Breast epithelium (tissue), 4 donors: ENCODE data around the gene ARHGEF19. TPM values are rescaled to one million over a fixed set of nuclear protein-coding genes. Genes with fewer than 3 reads are reported as not detected.
"Not testable (repeated sequence)": the region's sequence is repeated elsewhere in the genome, so short reads cannot be mapped to it uniquely, and the experiment has no call there.

Experiments
- DNase-seq, 2 donors: peaks; one replicate each; pipeline ENCODE4 v3.0.0-alpha.2; 2019; ENCODE audit warnings: low spot score in 2 of 2
- H3K27ac ChIP-seq, 2 donors: fragments of 200-600 bp; sonication (generic) in 1 of 2; one replicate each; pipeline ENCODE4 v1.5.1; 2016 to 2019; ENCODE audit warnings: mild to moderate bottlenecking in 1 of 2
- H3K27me3 ChIP-seq, 2 donors: fragments of 200-600 bp; sonication (generic) in 1 of 2; one replicate each; pipeline versions ENCODE4 v1.5.1 to v1.6.0; 2017 to 2019; ENCODE audit warnings: control low read depth in 1 of 2, mild to moderate bottlenecking in 1 of 2
- H3K36me3 ChIP-seq: fragments of 200-600 bp; one replicate; pipeline ENCODE4 v1.5.1; 2019
- H3K4me1 ChIP-seq, 2 donors: fragments of 200-600 bp; sonication (generic); one replicate each; pipeline ENCODE4 v1.5.1; 2016 to 2019; ENCODE audit warnings: control low read depth in 1 of 2
- H3K4me3 ChIP-seq, 3 donors: fragments of 200-600 bp; sonication (generic); 1 replicate in 2 of 3; 2 replicates in 1 of 3; pipeline ENCODE4 v1.5.1; 2016 to 2019; ENCODE audit warnings: mild to moderate bottlenecking in 3 of 3, moderate library complexity in 2 of 3
- H3K9me3 ChIP-seq, 2 donors: fragments of 200-600 bp; sonication (generic) in 1 of 2; one replicate each; pipeline ENCODE4 v1.5.1; 2016 to 2019; ENCODE audit warnings: control low read depth in 1 of 2
- POLR2A ChIP-seq: fragments of 450-650 bp; IDR thresholded peaks from one replicate; pipeline ENCODE4 v1.6.1; 2016; ENCODE audit warnings: antibody characterized with exemption, mild to moderate bottlenecking, moderate library complexity
- POLR2AphosphoS5 ChIP-seq, 3 donors: sonication (generic); formaldehyde crosslinking; IDR thresholded peaks; one replicate each; pipeline ENCODE4 v1.6.1; 2017; ENCODE audit warnings: antibody characterized with exemption in 3 of 3
- intact Hi-C: fragments of 100-400 bp; cut with DNase I; formaldehyde crosslinking; loops from one replicate; pipeline ENCODE4 v1.15.1; 2023; ENCODE audit warnings: low total_unique reads
- total RNA-seq, 3 donors: library from RNA; depleted of rRNA; stranded (reverse); fragments of >200 nt; gene quantifications; one replicate each; pipeline ENCODE4 v1.1.0, GENCODE V29; 2016
- TF ChIP-seq, protein P1 (sequence below), 3 donors: fragments of 450-650 bp; IDR thresholded peaks; one replicate each; pipeline ENCODE4 v1.5.1; 2016 to 2017; ENCODE audit warnings: antibody characterized with exemption in 3 of 3, mild to moderate bottlenecking in 3 of 3, moderate library complexity in 3 of 3

ARHGEF19 gene
- total RNA-seq, 3 donors from 2014 or later = 7.5 to 18.0 (median 12.9) TPM

DNA sequence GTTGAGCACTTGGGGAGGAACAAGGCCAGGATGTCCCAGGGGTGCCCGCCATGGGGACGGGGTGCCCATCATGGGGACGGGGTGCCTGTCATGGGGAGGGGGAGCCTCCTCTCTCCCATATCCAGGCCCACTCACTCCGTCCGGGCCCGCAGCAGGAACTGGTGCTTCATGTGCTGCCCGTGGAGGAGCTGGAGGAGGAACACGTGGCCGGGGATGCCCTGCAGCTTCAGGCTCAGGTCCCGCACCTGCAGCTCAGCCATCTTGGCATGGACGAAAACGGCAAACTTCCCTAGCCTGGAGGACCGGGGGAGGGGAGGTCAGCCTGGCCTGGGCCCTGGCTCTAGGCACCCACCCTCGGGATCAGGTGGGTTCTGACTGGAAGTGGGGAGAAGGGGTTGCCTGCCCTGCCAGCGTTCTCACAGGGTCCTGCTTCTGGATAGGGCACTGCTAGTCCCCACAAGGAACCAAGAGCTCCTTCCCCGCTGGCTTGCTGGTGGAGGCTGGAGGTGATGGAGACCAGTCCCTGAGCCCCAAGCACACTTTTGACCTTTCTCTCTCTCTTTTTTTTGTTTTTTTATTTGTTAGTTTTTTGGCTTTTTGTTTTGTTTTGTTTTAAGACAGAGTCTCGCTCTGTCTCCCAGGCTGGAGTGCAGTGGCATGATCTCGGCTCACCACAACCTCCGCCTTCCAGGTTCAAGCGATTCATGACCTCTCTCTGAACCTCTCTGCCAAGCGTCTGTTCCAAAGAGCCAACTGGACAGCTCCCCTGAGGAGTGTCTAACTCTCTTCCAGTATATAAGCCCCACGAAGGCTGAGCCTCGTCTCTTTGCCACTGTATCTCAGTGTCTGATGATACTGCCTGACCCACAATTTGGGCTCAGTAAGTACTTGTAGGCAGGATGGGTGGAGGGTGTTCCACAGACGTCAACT is 9.9 kb downstream of the ARHGEF19 start:
- Histone ChIP-seq H3K4me1 (no peaks in the 10 kb centered on the region), H3K9me3 (no peaks in the 10 kb centered on the region), H3K4me3 (no peak overlapping the region), H3K36me3 (no peaks in the 10 kb centered on the region), H3K27ac (no peak overlapping the region), H3K27me3 (no peaks in the 10 kb centered on the region)
- no peak for DNase-seq
- TF ChIP-seq, protein P1, sequence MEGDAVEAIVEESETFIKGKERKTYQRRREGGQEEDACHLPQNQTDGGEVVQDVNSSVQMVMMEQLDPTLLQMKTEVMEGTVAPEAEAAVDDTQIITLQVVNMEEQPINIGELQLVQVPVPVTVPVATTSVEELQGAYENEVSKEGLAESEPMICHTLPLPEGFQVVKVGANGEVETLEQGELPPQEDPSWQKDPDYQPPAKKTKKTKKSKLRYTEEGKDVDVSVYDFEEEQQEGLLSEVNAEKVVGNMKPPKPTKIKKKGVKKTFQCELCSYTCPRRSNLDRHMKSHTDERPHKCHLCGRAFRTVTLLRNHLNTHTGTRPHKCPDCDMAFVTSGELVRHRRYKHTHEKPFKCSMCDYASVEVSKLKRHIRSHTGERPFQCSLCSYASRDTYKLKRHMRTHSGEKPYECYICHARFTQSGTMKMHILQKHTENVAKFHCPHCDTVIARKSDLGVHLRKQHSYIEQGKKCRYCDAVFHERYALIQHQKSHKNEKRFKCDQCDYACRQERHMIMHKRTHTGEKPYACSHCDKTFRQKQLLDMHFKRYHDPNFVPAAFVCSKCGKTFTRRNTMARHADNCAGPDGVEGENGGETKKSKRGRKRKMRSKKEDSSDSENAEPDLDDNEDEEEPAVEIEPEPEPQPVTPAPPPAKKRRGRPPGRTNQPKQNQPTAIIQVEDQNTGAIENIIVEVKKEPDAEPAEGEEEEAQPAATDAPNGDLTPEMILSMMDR (IDR thresholded peaks at IDR 0.05) = no peak
- TF ChIP-seq POLR2AphosphoS5 (IDR thresholded peaks at IDR 0.05) = no peak
- TF ChIP-seq POLR2A = no peak
- intact Hi-C loops = loop anchor here (10.0 kb wide), 1 partner anchor 668 kb away; no protein-coding TSS in a partner anchor

DNA sequence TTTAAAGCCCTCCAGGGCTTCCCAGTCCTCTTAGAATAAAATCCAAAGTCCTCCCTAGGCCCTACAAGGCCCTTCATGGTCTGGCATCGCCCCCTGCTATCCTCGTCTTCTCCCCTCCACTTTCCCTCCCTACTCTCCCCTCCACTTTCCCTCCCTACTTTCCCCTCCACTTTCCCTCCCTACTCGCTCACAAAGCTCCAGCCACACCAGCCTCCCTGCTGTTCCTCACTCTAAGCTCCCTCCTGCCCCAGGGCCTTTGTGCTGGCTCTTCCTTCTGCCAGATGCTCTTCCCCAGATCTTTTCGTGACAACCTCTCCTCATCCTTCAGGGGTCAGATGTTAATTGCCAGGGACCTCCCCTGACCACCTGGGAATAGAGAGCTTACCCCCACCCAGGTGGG is 12.8 kb downstream of the ARHGEF19 start:
- no peaks in the 10 kb centered on the region for H3K9me3 ChIP-seq
- H3K36me3 ChIP-seq = no peaks in the 10 kb centered on the region
- H3K4me3 ChIP-seq = no peak overlapping the region
- TF ChIP-seq, protein P1 (IDR thresholded peaks at IDR 0.05) = no peak
- TF ChIP-seq POLR2AphosphoS5 (IDR thresholded peaks at IDR 0.05) (no peak), POLR2A (no peak)
- intact Hi-C loops = loop anchor here (10.0 kb wide), 1 partner anchor 665 kb away; no protein-coding TSS in a partner anchor
- no peak overlapping the region for H3K27ac ChIP-seq
- H3K27me3 ChIP-seq = no peaks in the 10 kb centered on the region
- no peak for DNase-seq
- no peaks in the 10 kb centered on the region for H3K4me1 ChIP-seq

DNA sequence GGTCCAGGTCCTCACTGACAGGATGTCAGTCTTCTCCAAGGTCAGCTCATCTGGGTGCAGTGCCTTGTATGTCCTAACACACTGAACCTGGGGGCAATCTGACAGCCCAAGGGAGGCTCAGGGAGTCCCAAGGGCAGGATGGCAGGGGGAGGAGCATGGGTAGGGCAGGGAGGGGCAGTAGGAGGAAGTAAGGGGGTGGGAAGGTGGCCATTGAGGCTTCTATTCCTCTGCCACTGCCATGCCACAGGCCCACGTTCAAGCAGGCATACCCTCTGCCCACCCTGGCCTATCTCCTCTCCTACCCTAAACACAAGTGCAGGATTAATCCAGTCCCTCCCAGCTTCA is 13.3 kb downstream of the ARHGEF19 start:
- TF ChIP-seq POLR2AphosphoS5 (IDR thresholded peaks at IDR 0.05) (no peak), POLR2A (no peak)
- TF ChIP-seq, protein P1 (IDR thresholded peaks at IDR 0.05) = no peak
- intact Hi-C loops = no loop called here
- Histone ChIP-seq H3K27ac (no peak overlapping the region), H3K27me3 (no peaks in the 10 kb centered on the region), H3K9me3 (no peaks in the 10 kb centered on the region), H3K36me3 (no peaks in the 10 kb centered on the region), H3K4me3 (no peak overlapping the region), H3K4me1 (no peaks in the 10 kb centered on the region)
- DNase-seq = no peak

DNA sequence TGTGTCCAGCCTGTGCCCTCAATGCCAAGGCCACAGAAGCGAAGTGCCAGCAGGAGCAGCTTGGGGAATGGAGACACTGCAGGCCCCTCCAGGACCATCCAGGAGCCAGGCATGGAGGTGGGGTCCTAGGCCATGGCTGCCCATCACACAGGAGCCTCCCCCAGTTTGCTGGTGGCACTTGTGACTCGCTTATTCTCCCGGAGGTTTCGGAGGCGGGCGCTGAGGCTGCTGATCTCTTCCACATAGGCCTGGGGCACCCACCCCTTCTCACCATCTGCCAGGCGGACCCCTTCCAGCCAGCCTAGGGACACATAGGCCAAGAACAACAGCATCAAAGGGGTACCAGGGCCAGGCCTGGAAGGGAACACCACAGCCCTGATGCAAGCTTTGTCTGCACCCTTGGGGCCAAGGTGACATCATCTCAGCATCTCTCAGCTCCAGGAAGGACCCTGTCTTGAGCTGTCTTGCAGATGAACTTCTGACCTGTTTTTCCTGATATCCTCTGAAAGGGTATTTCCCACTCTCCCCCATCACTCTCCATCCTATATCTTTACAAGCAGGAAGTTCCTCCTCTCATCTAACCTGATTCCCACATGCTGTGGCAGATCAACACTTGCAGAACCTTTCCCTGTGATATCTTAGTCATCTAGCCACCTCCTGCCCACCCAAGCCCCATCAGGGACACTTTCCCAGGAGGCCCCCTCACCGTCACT is 13.9 kb downstream of the ARHGEF19 start:
- Histone ChIP-seq H3K27ac (no peak overlapping the region), H3K4me3 (no peak overlapping the region), H3K36me3 (no peaks in the 10 kb centered on the region), H3K9me3 (no peaks in the 10 kb centered on the region), H3K27me3 (no peaks in the 10 kb centered on the region), H3K4me1 (no peaks in the 10 kb centered on the region)
- intact Hi-C loops = no loop called here
- TF ChIP-seq, protein P1 (IDR thresholded peaks at IDR 0.05) = no peak
- TF ChIP-seq POLR2A = no peak
- TF ChIP-seq POLR2AphosphoS5 (IDR thresholded peaks at IDR 0.05) = no peak
- DNase-seq = no peak

DNA sequence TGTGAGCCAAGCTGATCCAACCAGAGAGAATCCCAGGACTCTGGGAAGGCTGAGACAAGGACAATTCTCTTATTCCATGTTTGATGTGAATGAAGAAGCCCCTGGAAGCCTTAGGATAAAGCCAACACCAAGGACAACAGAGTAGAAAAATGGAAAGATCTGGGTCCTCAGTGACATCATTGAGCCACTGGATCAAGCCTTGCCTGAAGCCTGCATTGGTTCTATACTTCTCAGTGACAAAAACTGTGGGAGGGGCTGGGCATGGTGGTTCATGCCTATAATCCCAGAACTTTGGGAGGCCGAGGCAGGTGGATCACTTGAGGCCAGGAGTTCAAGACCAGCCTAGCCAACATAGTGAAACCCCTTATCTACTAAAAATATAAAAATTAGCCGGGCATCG is 15.6 kb downstream of the ARHGEF19 start:
- Histone ChIP-seq H3K9me3 (no peaks in the 10 kb centered on the region), H3K4me3 (no peak overlapping the region), H3K27me3 (no peaks in the 10 kb centered on the region), H3K27ac (no peak overlapping the region), H3K4me1 (no peaks in the 10 kb centered on the region), H3K36me3 (no peaks in the 10 kb centered on the region)
- DNase-seq = no peak
- TF ChIP-seq, protein P1 (IDR thresholded peaks at IDR 0.05) = no peak
- TF ChIP-seq POLR2AphosphoS5 (IDR thresholded peaks at IDR 0.05) = no peak
- TF ChIP-seq POLR2A = no peak
- intact Hi-C loops = no loop called here

DNA sequence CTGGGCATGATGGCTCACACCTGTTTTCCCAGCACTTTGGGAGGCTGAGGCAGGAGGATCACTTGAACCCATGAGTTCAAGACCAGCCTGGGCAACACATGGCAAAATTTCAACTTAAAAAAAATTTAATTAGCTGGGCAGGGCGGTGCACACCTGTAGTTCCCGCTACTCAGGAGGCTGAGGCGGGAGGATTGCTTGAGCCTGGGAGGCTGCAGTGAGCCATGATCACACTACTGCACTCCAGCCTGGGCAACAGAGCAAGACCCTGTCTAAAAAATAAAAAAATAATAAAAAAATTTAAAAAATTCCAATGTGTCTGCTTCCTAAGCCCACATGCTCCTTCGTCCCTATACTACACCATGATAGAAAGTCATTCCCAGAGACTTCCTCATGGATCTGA is 16.3 kb downstream of the ARHGEF19 start:
- DNase-seq, H3K9me3 ChIP-seq, H3K36me3 ChIP-seq, H3K27ac ChIP-seq, intact Hi-C loops, H3K27me3 ChIP-seq, H3K4me1 ChIP-seq, H3K4me3 ChIP-seq: not testable (repeated sequence)
